ENCODE measurements around the gene MMP24.
"Not testable (repeated sequence)": the region's sequence is repeated elsewhere in the genome, so short reads cannot be mapped to it uniquely, and the experiment has no call there.

Gene MMP24

GRCh38 chr20:35311409-35311808 is 84.9 kb downstream of the MMP24 start:
- DNase-seq (ENCODE audit: low read depth in 2 of 2), result no peak

GRCh38 chr20:35311822-35312221 is 85.3 kb downstream of the MMP24 start:
- DNase-seq (ENCODE audit: low read depth in 2 of 2), result no peak

GRCh38 chr20:35312318-35312717 is 85.8 kb downstream of the MMP24 start:
- DNase-seq (ENCODE audit: low read depth in 2 of 2), result peak; percentile 70 to 78

GRCh38 chr20:35314816-35315631 is 88.5 kb downstream of the MMP24 start:
- DNase-seq (ENCODE audit: low read depth in 2 of 2), result no peak

GRCh38 chr20:35315632-35316020 is 89.1 kb downstream of the MMP24 start:
- DNase-seq (ENCODE audit: low read depth in 2 of 2), result not testable (repeated sequence)

GRCh38 chr20:35316086-35316485 is 89.6 kb downstream of the MMP24 start:
- DNase-seq (ENCODE audit: low read depth in 2 of 2), result no peak

GRCh38 chr20:35317416-35318210 is 91.1 kb downstream of the MMP24 start:
- no peak for DNase-seq (ENCODE audit: low read depth in 2 of 2)

GRCh38 chr20:35318502-35319157 is 92.1 kb downstream of the MMP24 start:
- DNase-seq (ENCODE audit: low read depth in 2 of 2), result peak in 1 of 2 experiments; percentile 54

GRCh38 chr20:35319192-35319870 is 92.8 kb downstream of the MMP24 start:
- DNase-seq (ENCODE audit: low read depth in 2 of 2), result peak in 1 of 2 experiments; percentile 70

GRCh38 chr20:35319871-35320197 is 93.3 kb downstream of the MMP24 start:
- peak in 1 of 2 experiments; percentile 61 for DNase-seq (ENCODE audit: low read depth in 2 of 2)

GRCh38 chr20:35320396-35321126 is 94.1 kb downstream of the MMP24 start:
- DNase-seq (ENCODE audit: low read depth in 2 of 2), result no peak

- no peak for DNase-seq (ENCODE audit: low read depth in 2 of 2)
These were observed 98.9 kb downstream of the MMP24 start for GRCh38 chr20:35325401-35325800.

GRCh38 chr20:35326021-35326739 is 99.7 kb downstream of the MMP24 start:
- DNase-seq (ENCODE audit: low read depth in 2 of 2), result no peak
